ENCODE data around the gene UBAC2.

Gene UBAC2

DNA sequence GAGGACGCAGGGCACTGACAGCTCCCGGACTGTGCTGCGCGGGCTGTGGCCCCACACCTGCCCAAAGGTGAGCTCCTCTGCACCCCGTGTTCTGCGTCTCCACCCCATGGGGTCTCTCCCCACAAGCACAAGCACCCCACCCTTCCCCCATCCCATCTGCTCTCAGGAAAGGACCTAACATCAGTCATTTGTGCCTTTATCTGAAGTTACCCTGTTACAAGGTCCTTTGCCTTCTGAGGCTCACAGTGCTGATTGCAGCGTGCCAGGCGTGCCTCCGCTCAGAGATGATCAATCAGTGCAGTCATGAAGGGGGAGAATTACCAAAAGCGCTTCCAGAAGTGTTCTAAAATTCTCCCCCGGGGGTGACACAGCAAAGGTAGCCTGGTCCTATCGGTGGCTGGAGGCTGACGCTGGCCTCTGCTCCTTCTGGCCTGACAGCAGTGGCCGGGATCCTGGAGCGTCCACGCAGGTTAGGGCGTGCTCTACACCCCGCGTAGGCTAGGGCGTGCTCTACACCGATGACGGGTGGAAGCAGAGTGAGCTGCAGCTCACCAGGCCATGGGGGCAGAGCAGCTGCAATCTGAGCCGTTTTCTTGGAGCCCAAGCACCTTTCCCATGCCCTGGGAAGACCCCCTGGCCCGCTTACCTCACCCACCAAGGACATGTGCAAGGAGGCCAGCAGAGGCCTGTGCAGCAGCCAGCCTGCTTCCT is 215.9 kb downstream of the UBAC2 start:
- DNase-seq (ENCODE audit: low spot score) = no peak

DNA sequence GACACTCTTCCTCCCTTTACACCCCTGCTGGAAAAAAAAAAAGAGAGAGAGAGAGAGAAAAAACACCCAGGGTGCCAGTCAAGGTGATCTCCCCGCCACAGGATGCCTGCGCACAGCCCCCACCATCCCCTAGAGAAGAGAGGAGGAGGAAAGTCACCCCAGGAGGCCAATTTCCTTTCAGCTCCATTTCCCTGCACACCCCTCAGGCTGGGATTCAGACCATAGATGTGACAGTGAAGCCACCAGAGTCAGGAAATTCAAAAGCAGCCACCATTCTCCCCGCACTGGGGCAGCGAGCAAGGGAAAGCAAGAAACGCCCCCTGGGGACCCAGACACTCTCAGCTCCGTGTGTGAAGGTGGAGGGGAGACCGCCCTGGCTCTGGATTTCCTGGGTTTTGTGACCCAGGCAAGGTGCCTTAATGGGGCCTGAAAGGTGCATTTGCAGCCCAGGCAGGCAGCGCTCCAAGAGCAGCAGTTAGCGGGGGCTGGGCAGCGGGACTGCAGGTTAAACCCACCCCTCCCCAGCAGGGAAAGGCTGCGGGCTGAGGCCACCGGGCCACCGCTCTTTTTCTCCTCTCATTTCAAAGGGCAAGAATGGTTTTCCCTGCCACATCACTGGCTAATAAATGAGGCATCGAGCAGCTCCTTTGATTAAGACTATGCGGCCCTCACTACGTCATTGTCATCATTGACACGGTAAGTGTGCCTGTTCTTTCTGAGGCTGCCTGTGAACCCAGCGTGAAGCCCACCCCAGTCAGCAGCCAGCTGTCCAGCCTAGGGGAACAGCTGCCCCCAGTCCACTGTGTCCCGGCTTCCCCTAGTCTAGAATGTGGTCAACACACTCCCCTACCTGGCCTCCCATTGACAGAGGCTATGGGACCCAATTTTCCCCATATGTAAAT is 216.8 kb downstream of the UBAC2 start:
- DNase-seq (ENCODE audit: low spot score) = no peak

DNA sequence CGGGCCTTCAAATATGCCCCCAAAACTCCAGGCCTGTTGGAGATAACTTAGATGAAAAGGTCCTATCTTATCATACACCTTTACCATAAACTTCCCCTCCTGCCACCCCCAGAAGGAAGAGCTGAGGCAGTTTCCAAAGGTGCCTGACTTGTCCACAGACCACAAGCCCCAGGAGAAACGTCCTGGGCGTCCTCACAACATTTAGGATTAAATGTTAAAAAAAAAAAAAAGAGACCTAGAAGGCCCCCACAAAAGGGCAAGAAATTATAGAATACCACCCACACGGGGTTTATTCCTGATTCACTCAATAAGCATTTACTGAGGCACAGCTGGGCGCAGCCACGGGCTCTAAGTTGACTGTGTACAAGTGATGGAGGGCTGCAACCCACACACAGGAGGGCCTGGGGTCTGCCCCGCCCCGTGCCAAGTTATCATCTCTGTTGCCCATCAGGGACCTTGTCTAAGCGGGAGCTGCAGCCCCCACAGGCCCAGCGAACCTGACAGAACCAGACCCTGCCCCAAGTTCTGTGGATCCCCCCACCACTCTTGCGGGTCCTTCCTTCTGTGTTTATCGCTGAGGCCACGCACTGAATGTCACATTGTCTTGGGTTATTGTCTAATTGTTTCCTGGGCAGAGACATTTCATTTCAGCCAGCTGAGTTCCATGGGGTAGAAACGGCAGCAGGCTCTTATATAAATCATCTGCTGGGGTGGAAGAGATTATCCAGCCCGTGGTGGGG is 217.6 kb downstream of the UBAC2 start:
- no peak for DNase-seq (ENCODE audit: low spot score)

DNA sequence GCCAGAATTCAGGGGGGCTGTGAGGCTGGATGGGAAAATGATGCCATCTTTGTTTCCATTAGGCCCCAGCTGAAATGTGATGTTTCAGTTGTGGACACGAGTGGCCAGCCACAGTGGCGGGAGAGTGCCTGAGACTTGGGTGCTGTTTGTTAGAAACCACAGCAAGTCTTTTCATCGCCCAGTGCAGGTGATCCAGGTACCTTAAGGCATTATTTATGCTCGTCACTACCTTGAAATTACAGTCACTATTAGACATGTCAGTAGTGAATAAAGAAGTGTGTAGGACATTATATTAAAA is 218.1 kb downstream of the UBAC2 start:
- DNase-seq (ENCODE audit: low spot score) = no peak

DNA sequence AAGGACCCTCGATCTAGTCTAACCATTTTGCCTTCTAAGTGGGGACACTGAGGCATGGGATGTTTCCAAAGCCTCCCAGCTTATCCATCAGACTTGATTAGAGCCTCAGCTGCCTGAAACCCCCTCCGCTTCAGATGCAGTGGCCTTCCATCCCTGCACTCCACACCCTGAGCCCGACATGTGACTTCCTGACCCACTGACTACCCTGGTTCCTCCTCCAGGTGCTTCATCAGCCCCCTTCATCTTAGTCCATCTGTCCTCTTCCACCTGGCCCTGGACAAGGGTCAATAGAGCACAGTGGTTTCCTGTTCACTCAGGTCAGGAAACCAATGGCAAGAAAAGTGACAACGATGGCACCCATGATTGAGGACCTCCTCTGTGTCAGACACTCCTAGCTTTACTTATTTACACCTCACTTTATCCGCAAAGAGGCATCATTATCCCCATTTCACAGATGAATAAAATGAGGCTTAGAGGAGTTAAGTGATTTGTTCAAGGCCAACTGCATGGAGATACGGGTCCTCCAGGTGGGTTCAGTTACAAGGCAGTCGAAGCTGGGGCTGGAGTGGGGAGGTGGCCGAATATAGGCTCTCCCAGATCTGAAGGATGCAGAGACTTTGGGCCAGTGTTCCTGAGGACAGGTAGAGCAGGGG is 219.1 kb downstream of the UBAC2 start:
- DNase-seq (ENCODE audit: low spot score) = no peak

DNA sequence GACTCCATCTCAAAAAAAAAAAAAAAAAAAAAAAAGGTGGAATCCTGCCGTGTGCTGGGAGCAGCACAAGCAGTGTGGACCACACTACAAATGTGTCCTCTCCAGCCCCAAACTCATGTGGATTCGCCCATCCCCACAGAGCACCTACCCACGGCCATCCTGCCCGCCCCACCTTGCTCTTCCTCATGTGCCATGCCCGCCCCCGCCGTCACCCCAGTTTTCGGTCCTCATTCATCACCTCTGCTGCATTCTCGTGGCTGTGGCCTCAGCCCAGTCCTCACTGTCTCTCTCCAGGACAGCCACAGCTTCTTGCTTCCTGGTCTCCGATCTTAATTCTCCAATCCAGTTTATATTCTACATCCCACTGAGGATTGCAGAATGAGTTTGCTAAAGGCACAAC is 220.6 kb downstream of the UBAC2 start:
- no peak for DNase-seq (ENCODE audit: low spot score)

DNA sequence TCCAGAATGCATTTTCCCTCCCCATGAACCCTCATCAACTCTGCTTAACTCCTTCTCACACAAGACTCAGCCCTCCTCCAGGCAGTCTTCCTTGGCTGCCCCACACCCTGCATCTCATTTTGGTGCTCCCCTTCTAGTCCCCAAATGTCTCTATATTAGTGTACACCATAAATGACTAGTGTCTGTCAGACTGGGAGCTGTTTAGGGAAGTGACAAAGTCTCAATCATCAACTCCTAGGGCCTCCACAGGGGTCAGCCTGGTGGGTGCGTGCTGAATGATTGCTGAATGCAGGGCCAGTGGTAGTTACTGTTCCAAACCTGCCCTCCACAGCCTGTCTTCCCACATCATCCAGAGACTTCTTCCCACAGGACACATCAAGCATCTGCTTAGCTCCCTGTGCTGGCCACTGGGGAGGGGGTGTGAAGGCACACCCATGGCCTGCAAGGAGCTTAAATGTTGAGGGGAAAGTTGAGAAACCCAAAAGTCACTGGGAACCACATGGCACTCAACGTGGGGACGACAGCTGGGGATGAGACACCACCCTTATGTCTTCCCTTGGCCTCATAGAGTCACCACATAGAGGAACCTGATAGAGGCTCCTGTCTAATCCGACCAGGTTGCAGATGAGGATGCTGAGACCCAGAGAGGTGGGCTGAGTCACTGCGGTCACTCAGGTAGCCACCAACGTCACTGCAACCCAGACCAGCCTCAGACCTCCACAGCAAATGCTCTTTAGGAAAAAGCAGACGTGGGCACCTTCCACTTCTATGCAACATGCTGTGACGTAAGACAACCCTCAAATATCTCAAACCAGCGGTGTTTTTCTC is 221.3 kb downstream of the UBAC2 start:
- DNase-seq (ENCODE audit: low spot score) = no peak

DNA sequence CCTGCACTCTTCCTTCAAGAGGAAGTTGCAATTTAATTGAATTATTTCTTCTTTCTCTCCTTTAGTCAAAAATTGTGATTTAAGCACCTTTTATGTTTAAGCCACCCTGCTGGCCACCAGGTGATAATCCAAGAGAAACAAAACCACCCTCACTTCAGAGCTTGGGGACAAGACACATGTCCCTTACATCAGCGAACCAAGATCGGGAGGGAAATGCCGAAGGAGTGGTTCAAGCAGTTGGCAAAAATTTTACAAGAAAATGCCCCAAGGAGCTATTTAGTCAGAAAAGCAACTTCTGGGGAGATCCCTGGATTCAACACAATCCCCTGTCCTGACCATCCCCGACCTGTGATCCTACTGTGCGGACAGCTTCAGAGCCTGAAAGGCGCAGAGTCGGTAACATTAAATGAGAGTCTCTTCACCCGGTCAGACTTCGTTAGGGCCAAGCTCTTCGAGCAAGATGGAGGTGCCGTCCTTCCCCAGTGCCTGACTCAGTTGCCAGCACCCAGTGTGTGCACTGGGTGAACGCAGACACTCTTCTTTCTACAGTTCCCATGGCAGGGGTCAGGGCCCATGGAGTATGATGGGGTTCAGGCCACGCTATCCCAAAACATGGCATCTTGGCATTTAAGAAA is 222.0 kb downstream of the UBAC2 start:
- no peak for DNase-seq (ENCODE audit: low spot score)

DNA sequence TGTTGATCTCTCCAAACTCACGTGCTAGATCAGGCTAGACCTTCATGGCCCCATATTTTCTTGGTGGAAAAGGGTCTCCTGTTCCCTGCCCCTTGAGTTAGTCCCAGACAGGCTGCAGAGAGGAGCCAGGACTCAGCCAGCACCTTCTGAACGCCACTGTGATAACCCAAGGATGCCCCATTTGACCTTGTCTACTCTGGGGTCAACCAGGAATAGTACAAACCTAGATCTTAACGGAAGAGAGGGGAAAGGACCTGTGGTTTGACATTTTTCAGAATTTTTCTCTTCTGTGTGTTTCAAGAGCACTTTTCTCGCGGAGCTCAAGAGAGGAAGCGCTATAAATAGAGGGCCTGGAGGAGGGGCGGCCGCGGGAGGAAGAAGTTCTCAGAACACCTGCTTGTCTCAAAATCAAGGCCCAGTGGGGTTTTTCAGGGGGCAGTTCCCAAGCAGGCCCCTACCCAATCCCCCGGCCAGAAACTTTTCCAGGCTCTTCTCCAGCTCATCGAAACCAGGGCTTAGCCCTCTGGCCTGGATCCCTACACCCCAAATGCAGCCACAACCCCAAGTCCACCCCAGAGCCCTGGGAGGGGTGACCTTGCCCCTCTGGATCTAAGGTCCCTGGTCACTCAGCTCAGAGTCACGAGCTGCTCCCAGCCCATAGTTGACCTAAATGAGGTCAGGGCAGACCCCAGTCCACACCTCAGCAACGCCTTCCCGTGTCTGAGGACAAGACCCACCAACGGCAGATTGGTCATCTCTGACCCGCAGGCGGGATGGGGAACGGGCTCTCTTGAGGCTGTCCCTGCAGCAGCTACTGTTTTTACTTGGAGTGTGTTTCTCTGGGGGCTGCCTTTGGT is 225.1 kb downstream of the UBAC2 start:
- DNase-seq (ENCODE audit: low spot score) = peak; percentile 38

DNA sequence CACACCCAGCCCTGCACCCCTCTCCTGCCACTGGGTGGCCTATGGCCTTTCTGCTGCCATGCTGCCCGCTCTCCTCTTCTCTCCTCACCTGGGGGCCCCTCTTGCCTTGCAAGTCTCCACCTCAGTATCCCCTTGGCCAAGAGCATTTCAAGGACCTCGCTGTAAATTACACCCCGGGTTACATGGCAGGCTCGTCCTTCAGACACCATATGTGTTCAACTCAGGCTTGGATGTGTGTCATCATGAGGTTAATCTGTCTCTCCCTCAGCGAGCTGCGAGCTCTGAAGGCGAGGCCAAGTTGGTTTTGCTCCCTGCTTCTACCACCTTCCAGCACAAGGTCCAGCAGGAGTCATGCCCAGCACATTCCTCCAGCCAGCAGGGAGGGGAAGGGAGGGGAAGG is 225.8 kb downstream of the UBAC2 start:
- no peak for DNase-seq (ENCODE audit: low spot score)

DNA sequence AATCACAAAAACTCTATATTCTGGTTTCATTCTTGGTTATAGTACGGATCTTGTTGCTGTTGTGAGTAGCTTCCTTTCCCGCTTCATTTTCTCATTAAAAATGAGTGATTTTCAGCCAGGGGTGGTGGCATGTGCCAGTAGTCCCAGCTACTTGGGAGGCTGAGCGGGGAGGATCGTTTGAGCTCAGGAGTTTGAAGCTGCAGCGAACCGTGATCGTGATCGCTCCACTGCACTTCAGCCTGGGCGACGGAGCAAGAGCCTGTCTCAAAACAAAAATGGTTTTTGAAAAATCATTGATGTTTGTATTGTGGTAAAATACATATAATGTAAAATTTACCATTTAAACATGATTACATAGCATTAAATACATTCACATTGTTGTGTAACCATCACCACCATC is 229.0 kb downstream of the UBAC2 start:
- no peak for DNase-seq (ENCODE audit: low spot score)

DNA sequence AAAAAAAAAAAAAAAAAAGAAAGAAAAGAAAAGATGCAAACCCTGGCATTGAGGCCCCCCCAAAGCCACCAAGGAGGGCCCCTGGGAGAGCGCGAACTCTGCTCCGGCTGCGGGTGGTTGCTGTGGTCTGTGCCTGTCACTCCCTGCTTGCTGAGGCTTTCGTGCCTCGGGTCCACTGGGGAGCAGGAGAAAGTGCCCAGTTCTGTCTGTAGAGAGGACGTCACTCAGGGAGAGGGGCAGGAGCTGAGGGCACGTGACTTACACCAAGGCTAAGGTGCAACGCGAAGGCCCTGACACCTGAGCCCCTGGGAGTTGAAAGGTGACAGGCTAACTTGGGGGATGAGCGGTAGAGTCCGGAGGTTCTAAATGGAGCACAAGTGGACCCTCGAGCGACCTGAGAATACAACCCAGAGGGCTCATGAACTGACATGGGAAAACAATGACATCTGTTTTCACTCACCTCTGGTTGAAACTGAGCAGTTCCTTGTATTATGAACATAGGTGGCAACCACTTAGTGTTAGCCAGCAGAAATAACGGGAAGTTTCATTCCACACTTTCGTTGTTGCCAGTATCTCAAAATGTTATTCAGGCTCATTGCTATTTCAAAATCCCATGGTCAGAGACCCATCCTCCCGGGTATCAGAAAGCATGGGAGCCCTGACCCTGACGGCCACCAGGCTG is 231.4 kb downstream of the UBAC2 start:
- no peak for DNase-seq (ENCODE audit: low spot score)

DNA sequence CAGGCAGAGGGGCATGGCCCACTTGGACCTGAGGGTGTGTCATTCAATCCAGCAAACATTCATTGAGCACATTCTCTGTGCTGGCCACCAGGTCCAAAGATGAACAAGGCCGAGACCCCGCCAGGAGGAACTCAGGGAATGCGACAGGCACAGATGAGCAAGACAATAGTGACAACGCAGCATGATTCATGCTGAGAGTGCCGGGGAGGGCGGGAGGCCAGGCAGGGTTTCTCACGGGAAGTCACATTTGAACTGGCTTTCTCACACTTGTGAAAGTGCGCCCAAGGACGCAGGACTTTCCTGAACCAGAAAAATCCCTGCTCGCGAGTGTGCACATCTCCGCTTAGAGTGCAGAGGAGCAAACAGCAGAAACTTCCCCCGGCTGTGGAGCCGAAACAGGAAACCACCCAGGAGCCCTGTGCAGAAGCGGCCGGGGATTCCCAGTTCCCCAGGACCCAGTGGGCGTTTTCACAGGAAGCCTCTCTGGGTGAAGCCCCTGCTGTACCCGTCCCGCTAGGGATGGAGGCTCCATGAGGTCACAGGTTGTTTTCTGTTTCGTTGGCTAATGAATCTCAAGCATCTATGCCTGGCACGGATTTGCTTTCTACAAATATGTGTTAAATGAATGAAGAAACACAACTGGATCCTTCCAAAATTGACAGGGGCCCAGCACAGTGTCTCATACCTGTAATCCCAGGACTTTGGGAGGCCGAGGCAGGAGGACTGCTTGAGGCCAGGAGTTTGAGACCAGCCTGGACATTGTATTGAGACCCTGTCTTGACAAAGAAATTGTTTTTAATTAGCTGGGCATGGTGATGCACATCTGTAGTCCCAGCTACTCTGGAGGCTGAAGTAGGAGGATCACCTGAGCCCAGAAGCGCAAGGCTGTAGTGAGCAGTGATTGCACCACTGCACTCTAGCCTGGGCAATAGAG is 232.2 kb downstream of the UBAC2 start:
- peak; percentile 92 for DNase-seq (ENCODE audit: low spot score)

DNA sequence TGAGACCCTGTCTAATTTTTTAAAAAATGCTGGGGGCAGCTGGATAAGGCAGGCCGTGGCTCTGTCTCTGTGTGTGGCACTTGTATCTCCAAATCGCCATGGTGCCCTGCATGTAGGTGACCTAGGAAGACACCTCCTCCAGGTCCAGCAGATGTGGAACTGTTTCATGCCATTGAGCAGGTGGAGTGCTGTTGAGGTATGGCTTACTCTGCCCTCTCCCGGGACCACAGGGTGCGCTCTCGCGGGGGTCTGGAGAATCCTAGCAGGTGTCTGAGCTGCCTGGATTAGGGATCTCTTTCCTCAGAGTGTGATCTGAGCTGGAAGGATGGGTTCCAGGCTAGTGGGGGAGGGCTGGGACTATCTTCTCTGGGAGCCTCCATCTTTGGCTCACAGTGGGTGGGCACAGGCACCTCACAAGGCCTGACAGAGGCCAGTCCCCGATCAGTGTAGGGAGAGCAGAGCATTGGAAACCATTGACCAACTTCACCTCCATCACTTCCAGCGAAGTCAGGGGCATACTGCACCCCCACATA is 233.0 kb downstream of the UBAC2 start:
- DNase-seq (ENCODE audit: low spot score) = no peak

DNA sequence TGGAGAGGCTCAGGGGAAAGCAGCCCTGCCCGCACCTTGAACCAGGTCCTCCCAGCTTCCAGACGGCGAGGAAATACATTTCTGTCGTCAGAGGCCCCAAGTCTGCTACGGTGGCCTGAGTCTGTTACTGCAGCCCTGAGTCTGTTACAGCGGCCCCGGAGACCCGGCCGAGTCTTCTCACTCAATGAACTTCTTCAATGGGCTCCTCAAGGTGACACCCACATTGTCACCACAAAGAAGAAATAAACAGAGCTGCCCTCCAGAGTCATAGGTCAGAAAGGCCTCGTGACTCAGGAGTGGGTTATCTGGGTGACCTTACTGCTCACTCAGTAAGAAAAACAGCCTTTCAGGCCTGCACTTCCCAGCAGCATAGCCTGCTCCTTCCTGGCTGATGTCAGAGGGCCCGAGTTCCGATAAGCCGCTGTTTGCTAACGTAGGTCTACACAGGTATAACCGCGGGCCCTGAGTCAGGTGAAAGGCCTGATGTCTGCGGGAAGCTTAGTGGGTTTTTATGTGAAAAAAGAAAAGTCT is 233.7 kb downstream of the UBAC2 start:
- peak; percentile 82 for DNase-seq (ENCODE audit: low spot score)

DNA sequence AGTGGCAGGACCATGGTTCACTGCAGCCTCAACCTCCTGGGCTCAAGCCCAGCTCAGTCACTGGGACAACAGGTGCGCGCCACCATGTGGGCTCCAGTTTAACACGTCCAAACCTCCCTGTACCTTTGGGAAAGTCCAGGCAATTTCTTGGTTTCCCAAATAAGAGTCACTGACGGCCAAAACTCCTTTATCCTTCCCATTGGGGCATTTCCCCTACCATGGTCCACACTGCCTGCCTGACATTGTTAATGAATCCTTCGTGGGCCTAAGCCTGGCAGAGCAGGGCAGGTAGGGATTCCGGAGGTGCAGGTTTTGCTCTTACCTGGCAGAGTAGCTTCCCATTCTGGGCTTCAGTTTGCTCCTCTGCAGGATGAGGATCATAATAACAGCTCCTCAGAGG is 234.5 kb downstream of the UBAC2 start:
- DNase-seq (ENCODE audit: low spot score) = no peak

DNA sequence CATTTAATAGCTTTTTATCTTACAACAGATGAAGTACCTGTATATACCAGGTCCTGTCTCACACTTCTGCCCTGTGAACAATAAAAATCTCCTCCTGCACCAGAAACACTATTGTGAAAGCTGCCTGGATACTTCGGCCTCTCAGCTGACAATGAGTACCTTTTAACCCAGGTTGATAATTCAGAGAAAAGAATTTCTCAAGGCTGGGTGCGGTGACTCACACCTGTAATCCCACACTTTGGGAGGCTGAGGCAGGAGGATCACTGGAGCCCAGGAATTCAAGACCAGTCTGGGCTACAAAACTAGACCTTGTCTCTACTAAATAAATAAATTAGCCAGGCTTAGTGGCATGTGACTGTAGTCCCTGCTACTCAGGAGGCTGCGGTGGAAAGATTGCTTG is 235.3 kb downstream of the UBAC2 start:
- DNase-seq (ENCODE audit: low spot score) = no peak

Measured in activated CD4-positive, alpha-beta T cell treated with anti-CD3 and anti-CD28 coated beads, Interleukin-2, Interleukin-4, amounts not matched to agents 100 ng/mL and 50 ng/mL, durations not matched to agents 16 hours and 8 hours (primary cell).